SK-N-SH (cell line): ENCODE data around the gene PCYT1B.

ENCODE experiments used
- POLR2AphosphoS5 ChIP-seq: IDR thresholded peaks from 2 replicates; pipeline ENCODE4 v1.6.1; 2012; ENCODE audit warnings: low read depth, low read length
- TF ChIP-seq, protein P1 (sequence below): fragments of 150-350 bp; IDR thresholded peaks from 2 replicates; pipeline ENCODE4 v1.6.1; 2017; ENCODE audit warnings: antibody characterized with exemption, low read length, low read depth, borderline replicate concordance
- TF ChIP-seq, protein P2 (sequence below): fragments of 200-600 bp; sonication (generic); IDR thresholded peaks from 2 replicates; pipeline ENCODE4 v1.6.1; 2017; ENCODE audit warnings: antibody characterized with exemption, mild to moderate bottlenecking, moderate library complexity

DNA sequence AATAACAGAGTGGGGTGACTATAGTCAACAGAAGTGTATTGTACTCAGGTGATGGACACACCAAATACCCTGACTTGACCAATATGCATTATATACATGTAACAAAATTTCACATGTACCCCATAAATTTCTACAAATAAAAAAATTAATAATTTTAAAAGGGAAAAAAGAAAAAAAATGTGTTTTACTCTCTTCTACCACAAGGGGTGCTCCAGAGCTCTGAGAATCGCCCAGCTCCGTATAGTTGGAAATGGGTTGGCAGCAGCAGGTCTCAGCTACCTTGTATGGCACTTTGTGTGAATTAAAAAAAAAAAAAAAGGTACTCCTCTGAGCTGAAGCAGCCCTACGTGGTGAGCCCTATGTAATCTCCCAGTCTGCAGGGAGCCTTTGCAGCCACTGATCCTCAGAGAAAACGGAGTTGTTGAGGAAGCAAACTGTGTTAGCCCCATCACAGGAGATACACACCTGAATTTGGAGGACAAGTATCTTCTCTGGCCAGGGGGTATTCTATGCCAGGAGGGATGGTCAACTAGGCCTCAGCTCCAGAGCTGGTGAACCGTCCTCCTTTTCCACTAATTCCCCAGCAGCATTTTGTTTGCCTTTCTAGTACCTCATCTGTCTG, 29.4 kb upstream of the PCYT1B start:
- TF ChIP-seq, protein P1, sequence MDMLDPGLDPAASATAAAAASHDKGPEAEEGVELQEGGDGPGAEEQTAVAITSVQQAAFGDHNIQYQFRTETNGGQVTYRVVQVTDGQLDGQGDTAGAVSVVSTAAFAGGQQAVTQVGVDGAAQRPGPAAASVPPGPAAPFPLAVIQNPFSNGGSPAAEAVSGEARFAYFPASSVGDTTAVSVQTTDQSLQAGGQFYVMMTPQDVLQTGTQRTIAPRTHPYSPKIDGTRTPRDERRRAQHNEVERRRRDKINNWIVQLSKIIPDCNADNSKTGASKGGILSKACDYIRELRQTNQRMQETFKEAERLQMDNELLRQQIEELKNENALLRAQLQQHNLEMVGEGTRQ: no peak
- TF ChIP-seq, protein P2, sequence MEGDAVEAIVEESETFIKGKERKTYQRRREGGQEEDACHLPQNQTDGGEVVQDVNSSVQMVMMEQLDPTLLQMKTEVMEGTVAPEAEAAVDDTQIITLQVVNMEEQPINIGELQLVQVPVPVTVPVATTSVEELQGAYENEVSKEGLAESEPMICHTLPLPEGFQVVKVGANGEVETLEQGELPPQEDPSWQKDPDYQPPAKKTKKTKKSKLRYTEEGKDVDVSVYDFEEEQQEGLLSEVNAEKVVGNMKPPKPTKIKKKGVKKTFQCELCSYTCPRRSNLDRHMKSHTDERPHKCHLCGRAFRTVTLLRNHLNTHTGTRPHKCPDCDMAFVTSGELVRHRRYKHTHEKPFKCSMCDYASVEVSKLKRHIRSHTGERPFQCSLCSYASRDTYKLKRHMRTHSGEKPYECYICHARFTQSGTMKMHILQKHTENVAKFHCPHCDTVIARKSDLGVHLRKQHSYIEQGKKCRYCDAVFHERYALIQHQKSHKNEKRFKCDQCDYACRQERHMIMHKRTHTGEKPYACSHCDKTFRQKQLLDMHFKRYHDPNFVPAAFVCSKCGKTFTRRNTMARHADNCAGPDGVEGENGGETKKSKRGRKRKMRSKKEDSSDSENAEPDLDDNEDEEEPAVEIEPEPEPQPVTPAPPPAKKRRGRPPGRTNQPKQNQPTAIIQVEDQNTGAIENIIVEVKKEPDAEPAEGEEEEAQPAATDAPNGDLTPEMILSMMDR: peak; percentile 69
- no peak for TF ChIP-seq POLR2AphosphoS5
